ENCODE measurements around the gene HTR3A. TPM values are rescaled to one million over a fixed set of nuclear protein-coding genes. Genes with fewer than 3 reads are reported as not detected.

Gene HTR3A
- total RNA-seq, 1 experiment from 2014 or later, result not detected

DNA sequence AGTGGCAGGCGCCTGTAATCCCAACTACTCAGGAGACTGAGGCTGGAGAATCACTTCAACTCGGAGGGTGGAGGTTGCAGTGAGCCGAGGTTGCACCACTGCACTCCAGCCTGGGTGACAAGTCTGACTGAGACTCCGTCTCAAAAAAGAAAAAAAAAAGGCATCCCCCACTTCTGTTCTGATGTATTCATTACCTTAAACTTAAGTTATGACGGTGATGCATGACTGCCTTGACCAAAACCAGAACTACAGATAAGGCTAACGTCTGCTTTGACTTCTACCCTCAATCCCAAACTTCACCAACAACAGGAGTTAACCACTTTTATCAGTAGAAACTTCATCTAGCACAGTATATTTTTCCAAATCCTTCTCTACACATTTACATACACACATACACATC is 9.9 kb downstream of the HTR3A start:
- intact Hi-C loops (cut with micrococcal nuclease; ENCODE audit: unreplicated experiment), result no loop called here
- Mint-ChIP-seq H3K27ac (ENCODE audit: unreplicated experiment) (no peak overlapping the region), H3K36me3 (ENCODE audit: insufficient read depth, unreplicated experiment) (no peaks in the 10 kb centered on the region), H3K4me1 (ENCODE audit: low read depth, unreplicated experiment) (no peaks in the 10 kb centered on the region), H3K4me3 (ENCODE audit: low read depth, unreplicated experiment) (no peak overlapping the region), H3K9me3 (ENCODE audit: low read depth, unreplicated experiment) (no peaks in the 10 kb centered on the region), H3K27me3 (ENCODE audit: unreplicated experiment) (peaks cover 78% of the 10 kb centered on the region)
- BruUV-seq (replicated peaks), result no TSS peak
- TF ChIP-seq CTCF (IDR thresholded peaks at IDR 0.05; ENCODE audit: unreplicated experiment), result no peak
- CTCF ChIA-PET, result interaction anchor here (0.6 kb wide), 1 partner anchor 8 kb away, joined by 3 read pairs; no protein-coding TSS in a partner anchor
- no peak for DNase-seq

GRCh38 chr11:113985906-113986305 is 11.0 kb downstream of the HTR3A start:
- CTCF ChIA-PET, result no interaction called here
- Mint-ChIP-seq H3K9me3 (ENCODE audit: low read depth, unreplicated experiment) (no peaks in the 10 kb centered on the region), H3K4me3 (ENCODE audit: low read depth, unreplicated experiment) (no peak overlapping the region), H3K27me3 (ENCODE audit: unreplicated experiment) (peaks cover 77% of the 10 kb centered on the region), H3K4me1 (ENCODE audit: low read depth, unreplicated experiment) (no peaks in the 10 kb centered on the region), H3K36me3 (ENCODE audit: insufficient read depth, unreplicated experiment) (no peaks in the 10 kb centered on the region), H3K27ac (ENCODE audit: unreplicated experiment) (no peak overlapping the region)
- DNase-seq, result no peak
- no peak for TF ChIP-seq CTCF (IDR thresholded peaks at IDR 0.05; ENCODE audit: unreplicated experiment)
- no TSS peak for BruUV-seq (replicated peaks)
- intact Hi-C loops (cut with micrococcal nuclease; ENCODE audit: unreplicated experiment), result no loop called here

DNA sequence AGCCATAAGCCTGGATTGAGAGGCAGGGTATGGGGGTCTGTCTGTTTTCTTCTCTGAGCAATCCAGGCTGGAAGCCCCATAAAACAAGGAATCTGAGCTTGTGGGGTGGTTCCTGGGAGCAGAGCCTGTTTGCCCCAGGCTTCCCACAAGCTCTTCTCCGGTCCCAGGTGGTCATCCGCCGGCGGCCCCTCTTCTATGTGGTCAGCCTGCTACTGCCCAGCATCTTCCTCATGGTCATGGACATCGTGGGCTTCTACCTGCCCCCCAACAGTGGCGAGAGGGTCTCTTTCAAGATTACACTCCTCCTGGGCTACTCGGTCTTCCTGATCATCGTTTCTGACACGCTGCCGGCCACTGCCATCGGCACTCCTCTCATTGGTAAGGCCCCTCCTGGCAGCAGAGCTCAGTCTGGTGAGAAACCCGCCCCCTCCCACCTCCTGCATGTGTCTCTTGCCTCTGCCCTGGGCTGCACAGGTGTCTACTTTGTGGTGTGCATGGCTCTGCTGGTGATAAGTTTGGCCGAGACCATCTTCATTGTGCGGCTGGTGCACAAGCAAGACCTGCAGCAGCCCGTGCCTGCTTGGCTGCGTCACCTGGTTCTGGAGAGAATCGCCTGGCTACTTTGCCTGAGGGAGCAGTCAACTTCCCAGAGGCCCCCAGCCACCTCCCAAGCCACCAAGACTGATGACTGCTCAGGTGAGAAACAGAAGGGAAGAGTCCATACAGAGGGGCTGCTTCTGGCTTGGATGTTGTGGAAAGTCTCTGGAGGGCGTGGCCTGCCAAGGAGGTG is 11.6 kb downstream of the HTR3A start:
- no peaks in the 10 kb centered on the region for H3K4me1 Mint-ChIP-seq (ENCODE audit: low read depth, unreplicated experiment)
- H3K36me3 Mint-ChIP-seq (ENCODE audit: insufficient read depth, unreplicated experiment), result no peaks in the 10 kb centered on the region
- intact Hi-C loops (cut with micrococcal nuclease; ENCODE audit: unreplicated experiment), result no loop called here
- peaks cover 78% of the 10 kb centered on the region for H3K27me3 Mint-ChIP-seq (ENCODE audit: unreplicated experiment)
- no peaks in the 10 kb centered on the region for H3K9me3 Mint-ChIP-seq (ENCODE audit: low read depth, unreplicated experiment)
- H3K4me3 Mint-ChIP-seq (ENCODE audit: low read depth, unreplicated experiment), result no peak overlapping the region
- no peak for DNase-seq
- CTCF ChIA-PET, result no interaction called here
- no TSS peak for BruUV-seq (replicated peaks)
- TF ChIP-seq CTCF (IDR thresholded peaks at IDR 0.05; ENCODE audit: unreplicated experiment), result no peak
- no peak overlapping the region for H3K27ac Mint-ChIP-seq (ENCODE audit: unreplicated experiment)

GRCh38 chr11:113989381-113989780 is 14.5 kb downstream of the HTR3A start:
- Mint-ChIP-seq H3K27ac (ENCODE audit: unreplicated experiment) (no peak overlapping the region), H3K9me3 (ENCODE audit: low read depth, unreplicated experiment) (no peaks in the 10 kb centered on the region), H3K4me3 (ENCODE audit: low read depth, unreplicated experiment) (no peak overlapping the region), H3K36me3 (ENCODE audit: insufficient read depth, unreplicated experiment) (no peaks in the 10 kb centered on the region), H3K4me1 (ENCODE audit: low read depth, unreplicated experiment) (no peaks in the 10 kb centered on the region), H3K27me3 (ENCODE audit: unreplicated experiment) (peaks cover 87% of the 10 kb centered on the region)
- no peak for TF ChIP-seq CTCF (IDR thresholded peaks at IDR 0.05; ENCODE audit: unreplicated experiment)
- intact Hi-C loops (cut with micrococcal nuclease; ENCODE audit: unreplicated experiment), result no loop called here
- CTCF ChIA-PET, result no interaction called here
- no TSS peak for BruUV-seq (replicated peaks)
- no peak for DNase-seq
